Measurements from ENCODE around the gene PPFIA3.

GRCh38 chr19:49151267-49152118 lies 32.1 kb downstream of the PPFIA3 start:
- TF ChIP-seq POLR2A (IDR thresholded peaks at IDR 0.05; ENCODE audit: control extremely low read depth in 1 of 2, low read depth in 2 of 2, low read length in 2 of 2), result peak in 1 of 2 experiments; percentile 53; a peak in 1 of 3 replicates
- TF ChIP-seq RNF2 (IDR thresholded peaks at IDR 0.05; ENCODE audit: borderline replicate concordance, low read depth, low read length, missing control alignments, poor library complexity, severe bottlenecking), result no peak
- no peak for TF ChIP-seq CTCF (IDR thresholded peaks at IDR 0.05; ENCODE audit: control extremely low read depth in 1 of 3, insufficient read depth in 1 of 3, low read depth in 1 of 3, low read length in 3 of 3)
- TF ChIP-seq KDM1A (IDR thresholded peaks at IDR 0.05; ENCODE audit: borderline replicate concordance, low read length), result peak; percentile 89
- TF ChIP-seq TEAD4 (IDR thresholded peaks at IDR 0.05; ENCODE audit: low read depth, low read length), result no peak
- no peak for TF ChIP-seq MAFK (IDR thresholded peaks at IDR 0.05; ENCODE audit: low read depth, low read length)
- TF ChIP-seq EP300 (IDR thresholded peaks at IDR 0.05; ENCODE audit: borderline replicate concordance in 1 of 2, low read depth in 2 of 2, low read length in 2 of 2), result peak in 1 of 2 experiments; percentile 54; a peak in 1 of 3 replicates

Data from H1 (cell line).